ENCODE data around the gene MYL3.

MYL3 gene

GRCh38 chr3:46899151-46900006, 36.1 kb upstream of the MYL3 start:
- peak; percentile 40 for DNase-seq

GRCh38 chr3:46898321-46899150, 35.3 kb upstream of the MYL3 start:
- peak; percentile 51 for DNase-seq

- DNase-seq, result no peak
These were observed 34.6 kb upstream of the MYL3 start for GRCh38 chr3:46897829-46898320.

- peak; percentile 21 for DNase-seq
These were observed 33.8 kb upstream of the MYL3 start for GRCh38 chr3:46897031-46897430.

GRCh38 chr3:46896386-46896785, 33.1 kb upstream of the MYL3 start:
- DNase-seq, result peak; percentile 81

- DNase-seq, result no peak
These were observed 32.5 kb upstream of the MYL3 start for GRCh38 chr3:46895761-46896160.

GRCh38 chr3:46895204-46895660, 32.0 kb upstream of the MYL3 start:
- DNase-seq, result peak; percentile 59

GRCh38 chr3:46894256-46894655, 31.0 kb upstream of the MYL3 start:
- peak; percentile 26 for DNase-seq

GRCh38 chr3:46893763-46894162, 30.5 kb upstream of the MYL3 start:
- DNase-seq, result no peak

- peak; percentile 34 for DNase-seq
These were observed 30.0 kb upstream of the MYL3 start for GRCh38 chr3:46893146-46893748.

GRCh38 chr3:46892285-46893145, 29.3 kb upstream of the MYL3 start:
- peak; percentile 88 for DNase-seq

- DNase-seq, result no peak
These were observed 27.9 kb upstream of the MYL3 start for GRCh38 chr3:46891132-46891531.

GRCh38 chr3:46890132-46890531, 26.9 kb upstream of the MYL3 start:
- DNase-seq, result no peak

GRCh38 chr3:46889381-46890110, 26.3 kb upstream of the MYL3 start:
- DNase-seq, result no peak

GRCh38 chr3:46888705-46889104, 25.5 kb upstream of the MYL3 start:
- DNase-seq, result no peak

GRCh38 chr3:46887980-46888494, 24.8 kb upstream of the MYL3 start:
- no peak for DNase-seq

GRCh38 chr3:46885612-46886011, 22.4 kb upstream of the MYL3 start:
- no peak for DNase-seq

- DNase-seq, result no peak
These were observed 21.7 kb upstream of the MYL3 start for GRCh38 chr3:46884929-46885328.

GRCh38 chr3:46884427-46884826, 21.2 kb upstream of the MYL3 start:
- no peak for DNase-seq

GRCh38 chr3:46883830-46884185, 20.6 kb upstream of the MYL3 start:
- no peak for DNase-seq
